Effector memory CD8-positive, alpha-beta T cell (primary cell): Measurements from ENCODE around the gene KHDC1.
"Not testable (repeated sequence)": the region's sequence is repeated elsewhere in the genome, so short reads cannot be mapped to it uniquely, and the experiment has no call there.

ENCODE experiments used
- ATAC-seq: fragments of 150-1000 bp; cut with Tn5 transposase; replicated peaks from 2 replicates; pipeline ENCODE4 v1.10.0; 2021; ENCODE audit warnings: mild to moderate bottlenecking, moderate library complexity
- DNase-seq, 3 experiments: peaks; one replicate each; pipeline ENCODE4 v3.0.0; 2021
- H3K27ac Mint-ChIP-seq, 2 donors: one replicate each; pipeline ENCODE4 v1.8.0; 2022; ENCODE audit warnings: mild to moderate bottlenecking in 2 of 2, mixed read lengths in 2 of 2, moderate library complexity in 2 of 2
- H3K27me3 Mint-ChIP-seq, 2 donors: one replicate each; pipeline ENCODE4 v1.8.0; 2022; ENCODE audit warnings: mixed read lengths in 2 of 2
- H3K36me3 Mint-ChIP-seq: one replicate; pipeline ENCODE4 v1.8.0; 2022; ENCODE audit warnings: mild to moderate bottlenecking, moderate library complexity, mixed read lengths; ENCODE audit not compliant: insufficient read depth
- H3K4me1 Mint-ChIP-seq, 2 donors: one replicate each; pipeline ENCODE4 v1.8.0; 2022; ENCODE audit warnings: low read depth in 2 of 2, mixed read lengths in 2 of 2
- H3K4me3 Mint-ChIP-seq, 2 donors: one replicate each; pipeline ENCODE4 v1.8.0; 2022; ENCODE audit warnings: mild to moderate bottlenecking in 2 of 2, mixed read lengths in 2 of 2, moderate library complexity in 2 of 2
- H3K9me3 Mint-ChIP-seq, 2 donors: one replicate each; pipeline ENCODE4 v1.8.0; 2022; ENCODE audit warnings: mixed read lengths in 2 of 2

Gene KHDC1

GRCh38 chr6:73282871-73283270 lies 19.9 kb upstream of the KHDC1 start:
- Mint-ChIP-seq H3K36me3 (peaks cover 3% of the 10 kb centered on the region), H3K9me3 (no peaks in the 10 kb centered on the region), H3K4me1 (no peaks in the 10 kb centered on the region), H3K27ac (no peak overlapping the region), H3K4me3 (no peak overlapping the region), H3K27me3 (no peaks in the 10 kb centered on the region)
- no peak for DNase-seq
- no peak for ATAC-seq

- H3K36me3 Mint-ChIP-seq, H3K9me3 Mint-ChIP-seq, H3K27me3 Mint-ChIP-seq, DNase-seq, ATAC-seq, H3K4me1 Mint-ChIP-seq, H3K4me3 Mint-ChIP-seq, H3K27ac Mint-ChIP-seq: not testable (repeated sequence)
These were observed 18.7 kb upstream of the KHDC1 start for GRCh38 chr6:73281684-73282083.

GRCh38 chr6:73269296-73269695 lies 6.3 kb upstream of the KHDC1 start:
- H3K27me3 Mint-ChIP-seq, ATAC-seq, H3K36me3 Mint-ChIP-seq, H3K27ac Mint-ChIP-seq, DNase-seq, H3K4me3 Mint-ChIP-seq, H3K9me3 Mint-ChIP-seq: not testable (repeated sequence)
- H3K4me1 Mint-ChIP-seq, result peaks cover 7 to 11% of the 10 kb centered on the region in 2 donors

- H3K36me3 Mint-ChIP-seq, H3K4me3 Mint-ChIP-seq, H3K9me3 Mint-ChIP-seq, DNase-seq, H3K27me3 Mint-ChIP-seq, H3K27ac Mint-ChIP-seq, ATAC-seq: not testable (repeated sequence)
- H3K4me1 Mint-ChIP-seq, result peaks cover 11 to 14% of the 10 kb centered on the region in 2 donors
These were observed 5.9 kb upstream of the KHDC1 start for GRCh38 chr6:73268896-73269295.

- Mint-ChIP-seq H3K36me3 (peaks cover 6% of the 10 kb centered on the region), H3K9me3 (no peaks in the 10 kb centered on the region), H3K27ac (peak overlapping the region in 1 of 2 donors; percentile 27), H3K4me3 (peak overlapping the region; percentile 82 to 86), H3K27me3 (no peaks in the 10 kb centered on the region), H3K4me1 (peaks cover 18 to 22% of the 10 kb centered on the region in 2 donors)
- no peak for DNase-seq
- ATAC-seq, result no peak
These were observed 1.4 kb upstream of the KHDC1 start for GRCh38 chr6:73264446-73264845.

- Mint-ChIP-seq H3K4me1 (peaks cover 18 to 22% of the 10 kb centered on the region in 2 donors), H3K27me3 (no peaks in the 10 kb centered on the region), H3K4me3 (peak overlapping the region; percentile 82 to 86), H3K9me3 (no peaks in the 10 kb centered on the region), H3K27ac (peak overlapping the region in 1 of 2 donors; percentile 81), H3K36me3 (peaks cover 4% of the 10 kb centered on the region)
- no peak for DNase-seq
- no peak for ATAC-seq
These were observed 544 bp upstream of the KHDC1 start for GRCh38 chr6:73263570-73263909.

GRCh38 chr6:73258721-73259120 lies 4.3 kb downstream of the KHDC1 start:
- Mint-ChIP-seq H3K27me3 (no peaks in the 10 kb centered on the region), H3K36me3 (peaks cover 4% of the 10 kb centered on the region), H3K4me3 (no peak overlapping the region), H3K9me3 (no peaks in the 10 kb centered on the region), H3K4me1 (peaks cover 7 to 8% of the 10 kb centered on the region in 2 donors), H3K27ac (peak overlapping the region in 1 of 2 donors; percentile 13)
- DNase-seq (no peak), ATAC-seq (no peak)

- H3K27me3 Mint-ChIP-seq, DNase-seq, ATAC-seq, H3K4me1 Mint-ChIP-seq, H3K27ac Mint-ChIP-seq, H3K9me3 Mint-ChIP-seq, H3K4me3 Mint-ChIP-seq, H3K36me3 Mint-ChIP-seq: not testable (repeated sequence)
These were observed 8.7 kb downstream of the KHDC1 start for GRCh38 chr6:73254323-73254722.

- Mint-ChIP-seq H3K4me3 (no peak overlapping the region), H3K27ac (no peak overlapping the region), H3K9me3 (no peaks in the 10 kb centered on the region), H3K4me1 (no peaks in the 10 kb centered on the region), H3K36me3 (no peaks in the 10 kb centered on the region), H3K27me3 (no peaks in the 10 kb centered on the region)
- ATAC-seq (no peak), DNase-seq (no peak)
These were observed 10.3 kb downstream of the KHDC1 start for GRCh38 chr6:73252703-73253102.

GRCh38 chr6:73250016-73250415 lies 13.0 kb downstream of the KHDC1 start:
- no peak for ATAC-seq
- no peaks in the 10 kb centered on the region for H3K9me3 Mint-ChIP-seq

GRCh38 chr6:73248192-73248903 lies 14.6 kb downstream of the KHDC1 start:
- Mint-ChIP-seq H3K4me1 (no peaks in the 10 kb centered on the region), H3K36me3 (no peaks in the 10 kb centered on the region), H3K27ac (no peak overlapping the region), H3K27me3 (peaks cover 6% of the 10 kb centered on the region in 2 donors), H3K9me3 (no peaks in the 10 kb centered on the region), H3K4me3 (no peak overlapping the region)
- no peak for DNase-seq
- no peak for ATAC-seq

More at GRCh38 chr6:73250016-73250415, 13.0 kb downstream of the KHDC1 start:
- H3K27ac Mint-ChIP-seq, result no peak overlapping the region
- no peak overlapping the region for H3K4me3 Mint-ChIP-seq
- no peaks in the 10 kb centered on the region for H3K4me1 Mint-ChIP-seq
- DNase-seq, result no peak
- H3K27me3 Mint-ChIP-seq, result peaks cover 0 to 5% of the 10 kb centered on the region in 2 donors
- no peaks in the 10 kb centered on the region for H3K36me3 Mint-ChIP-seq

- Mint-ChIP-seq H3K4me3 (no peak overlapping the region), H3K4me1 (no peaks in the 10 kb centered on the region)
These were observed 21.0 kb downstream of the KHDC1 start for GRCh38 chr6:73242001-73242400.

GRCh38 chr6:73240730-73241129 lies 22.3 kb downstream of the KHDC1 start:
- no peak for DNase-seq
- Mint-ChIP-seq H3K9me3 (no peaks in the 10 kb centered on the region), H3K4me3 (no peak overlapping the region), H3K4me1 (no peaks in the 10 kb centered on the region), H3K36me3 (no peaks in the 10 kb centered on the region), H3K27me3 (peaks cover 6 to 19% of the 10 kb centered on the region in 2 donors), H3K27ac (no peak overlapping the region)
- ATAC-seq, result no peak

More at GRCh38 chr6:73242001-73242400, 21.0 kb downstream of the KHDC1 start:
- no peak for ATAC-seq
- no peak for DNase-seq
- Mint-ChIP-seq H3K36me3 (no peaks in the 10 kb centered on the region), H3K9me3 (no peaks in the 10 kb centered on the region), H3K27ac (no peak overlapping the region), H3K27me3 (peaks cover 6 to 19% of the 10 kb centered on the region in 2 donors)

- H3K36me3 Mint-ChIP-seq, result no peaks in the 10 kb centered on the region
- DNase-seq (no peak), ATAC-seq (no peak)
- H3K9me3 Mint-ChIP-seq, result no peaks in the 10 kb centered on the region
- H3K4me1 Mint-ChIP-seq, result no peaks in the 10 kb centered on the region
- H3K4me3 Mint-ChIP-seq, result no peak overlapping the region
- H3K27me3 Mint-ChIP-seq, result no peaks in the 10 kb centered on the region
- H3K27ac Mint-ChIP-seq, result no peak overlapping the region
These were observed 26.7 kb downstream of the KHDC1 start for GRCh38 chr6:73236144-73236750.
